KOPT-K1 (cell line): Measurements from ENCODE around the gene CST7.
A peak's percentile ranks its signal among the peaks of the same experiment; 100 is the strongest.

Experiments
- H3K27ac ChIP-seq: fragments of 200-600 bp; sonication (generic); 2 replicates; pipeline ENCODE4 v1.5.1; 2016; ENCODE audit warnings: antibody characterized with exemption, mild to moderate bottlenecking, low read depth, low read length; ENCODE audit not compliant: poor library complexity, severe bottlenecking
- H3K36me3 ChIP-seq: fragments of 200-600 bp; sonication (generic); 2 replicates; pipeline ENCODE4 v1.5.1; 2017; ENCODE audit warnings: antibody characterized with exemption, mild to moderate bottlenecking, low read length, moderate library complexity; ENCODE audit not compliant: insufficient read depth
- H3K9me3 ChIP-seq: fragments of 200-600 bp; sonication (generic); 2 replicates; pipeline ENCODE4 v1.5.1; 2017; ENCODE audit warnings: antibody characterized with exemption, low read length, mild to moderate bottlenecking; ENCODE audit not compliant: insufficient read depth, poor library complexity, severe bottlenecking

Gene CST7

DNA sequence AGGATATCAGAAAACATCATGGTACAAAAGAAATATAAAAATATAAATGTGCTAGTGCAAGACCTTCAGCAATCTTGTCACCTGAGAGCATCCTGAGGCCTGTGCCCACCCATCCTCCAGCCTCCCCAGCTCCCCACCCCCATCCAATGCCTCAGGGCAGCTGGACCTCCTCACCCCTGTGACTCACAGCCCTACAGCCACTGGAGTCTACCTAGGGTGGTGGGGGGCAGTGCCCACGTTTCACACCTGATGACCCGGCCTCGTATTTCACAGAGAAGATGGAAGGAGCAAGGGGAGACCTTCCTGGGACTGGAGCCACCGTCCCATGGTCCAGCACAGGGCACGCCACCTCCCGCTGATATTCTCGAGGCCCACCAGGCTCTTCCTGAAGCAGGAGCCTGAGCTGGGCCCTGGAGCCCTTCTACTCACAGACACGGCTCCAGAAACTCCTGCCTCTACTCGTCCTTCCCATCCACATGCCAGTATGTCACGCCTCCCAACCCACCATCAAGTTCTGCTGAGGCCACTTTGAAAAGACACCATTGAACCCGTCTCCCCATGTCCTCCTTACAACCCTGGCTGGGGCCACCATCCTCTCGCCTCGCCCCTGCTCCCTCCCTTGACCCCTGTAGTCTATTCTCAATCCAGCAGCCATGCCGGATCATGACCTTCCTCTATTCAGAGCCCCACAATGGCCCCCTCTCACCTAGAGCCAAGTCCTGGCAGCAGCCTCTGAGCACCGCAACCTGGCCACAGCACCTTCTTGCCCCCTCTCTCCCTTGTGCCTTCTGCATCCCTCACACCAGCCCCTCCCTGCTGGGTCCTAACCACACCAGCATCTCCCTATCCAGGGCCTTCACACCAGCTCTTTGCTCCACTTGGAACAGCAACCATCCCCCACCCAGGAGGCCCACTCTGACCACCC lies 30.2 kb downstream of the CST7 start:
- Histone ChIP-seq H3K36me3 (peaks cover 88% of the 10 kb centered on the region), H3K9me3 (peaks cover 39% of the 10 kb centered on the region), H3K27ac (no peak overlapping the region)

DNA sequence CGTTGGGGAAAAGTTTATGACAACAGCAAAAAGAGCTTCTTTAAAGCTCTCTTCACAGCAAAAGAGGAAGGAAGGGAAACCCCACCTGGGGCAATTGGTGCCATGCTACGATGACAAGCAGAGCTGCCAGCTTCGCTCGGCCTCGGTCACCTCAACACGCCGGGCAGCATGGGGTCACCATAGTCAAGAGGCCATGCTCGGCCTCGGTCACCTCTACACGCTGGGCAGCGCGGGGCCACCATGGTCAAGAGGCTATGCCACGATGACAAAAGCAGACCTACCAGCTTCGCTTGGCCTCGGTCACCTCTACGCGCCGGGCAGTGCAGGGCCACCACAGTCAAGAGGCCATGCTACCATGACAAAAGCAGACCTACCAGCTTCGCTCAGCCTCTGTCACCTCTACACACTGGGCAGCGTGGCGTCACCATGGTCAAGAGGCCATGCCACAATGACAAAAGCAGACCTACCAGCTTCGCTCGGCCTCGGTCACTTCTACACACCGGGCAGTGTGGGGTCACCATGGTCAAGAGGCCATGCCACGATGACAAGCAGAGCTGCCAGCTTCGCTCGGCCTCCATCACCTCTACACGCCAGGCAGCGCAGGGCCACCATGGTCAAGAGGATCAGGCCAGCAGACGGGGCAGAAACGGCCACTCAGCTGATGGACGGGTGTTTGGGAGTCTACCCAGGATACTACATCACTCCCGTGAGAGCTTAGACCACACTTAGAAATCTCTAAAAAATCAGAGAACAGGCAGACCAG lies 31.4 kb downstream of the CST7 start:
- Histone ChIP-seq H3K27ac (no peak overlapping the region), H3K36me3 (peaks cover 87% of the 10 kb centered on the region), H3K9me3 (peaks cover 33% of the 10 kb centered on the region)

DNA sequence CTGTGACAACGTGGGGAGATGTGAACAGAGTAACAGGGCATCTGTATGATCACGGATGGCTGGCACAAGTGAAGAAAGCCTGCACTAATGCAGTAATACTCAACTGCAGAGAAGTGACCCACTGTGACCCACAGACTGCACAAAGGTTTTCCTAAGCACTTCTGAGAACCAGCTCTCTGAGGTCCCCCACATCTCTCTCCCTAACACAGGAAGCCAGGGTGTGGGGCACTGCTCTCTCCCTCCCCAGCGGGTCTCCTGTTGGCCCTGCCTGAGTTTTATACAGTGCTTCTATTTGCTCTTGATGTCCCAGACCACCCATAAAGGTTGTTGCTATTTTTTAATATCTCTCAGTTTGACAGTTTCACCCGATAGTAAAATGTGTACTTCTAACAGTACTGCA lies 32.2 kb downstream of the CST7 start:
- Histone ChIP-seq H3K9me3 (peaks cover 25% of the 10 kb centered on the region), H3K36me3 (peaks cover 79% of the 10 kb centered on the region), H3K27ac (no peak overlapping the region)

DNA sequence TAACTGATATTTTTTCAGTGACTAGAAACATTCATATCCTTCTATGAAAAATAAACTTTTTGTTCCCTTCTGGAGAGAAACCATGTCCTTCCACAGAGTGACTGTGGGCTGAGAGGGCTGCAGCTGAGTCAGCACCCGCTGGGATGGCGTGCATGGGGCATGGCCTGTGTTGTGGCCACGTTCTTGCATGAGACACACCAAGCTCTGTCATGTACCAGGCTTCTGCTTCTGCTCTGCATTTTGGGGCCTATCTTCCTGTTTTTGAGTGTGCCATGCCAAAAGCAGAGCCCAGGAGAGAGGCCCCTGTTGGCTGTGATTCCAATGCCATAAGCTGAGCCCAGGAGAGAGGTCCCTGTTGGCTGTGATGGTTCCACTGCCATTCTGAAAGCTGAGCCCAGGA lies 32.7 kb downstream of the CST7 start:
- H3K9me3 ChIP-seq: peaks cover 20% of the 10 kb centered on the region
- peaks cover 74% of the 10 kb centered on the region for H3K36me3 ChIP-seq
- H3K27ac ChIP-seq: no peak overlapping the region

DNA sequence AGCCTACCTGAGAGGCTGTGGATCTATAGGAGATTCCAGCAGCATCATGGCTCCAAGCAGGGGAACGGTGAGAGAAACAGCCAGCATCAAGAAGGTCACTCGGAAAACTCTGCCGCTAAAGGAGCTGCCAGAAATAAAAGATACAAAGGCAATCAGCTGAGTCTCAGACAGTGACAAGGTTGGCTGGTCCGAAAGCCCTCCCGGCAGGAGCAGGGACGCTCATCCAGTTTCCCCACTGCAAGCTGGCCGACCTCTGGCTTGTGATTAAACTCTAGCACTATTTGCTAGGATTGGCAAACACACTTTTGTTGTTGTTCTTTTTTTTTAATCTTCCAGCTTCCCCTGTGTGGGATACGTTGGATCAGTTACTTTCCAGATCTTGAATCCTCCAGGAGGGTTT lies 34.8 kb downstream of the CST7 start:
- Histone ChIP-seq H3K9me3 (peaks cover 13% of the 10 kb centered on the region), H3K36me3 (peaks cover 56% of the 10 kb centered on the region), H3K27ac (no peak overlapping the region)

DNA sequence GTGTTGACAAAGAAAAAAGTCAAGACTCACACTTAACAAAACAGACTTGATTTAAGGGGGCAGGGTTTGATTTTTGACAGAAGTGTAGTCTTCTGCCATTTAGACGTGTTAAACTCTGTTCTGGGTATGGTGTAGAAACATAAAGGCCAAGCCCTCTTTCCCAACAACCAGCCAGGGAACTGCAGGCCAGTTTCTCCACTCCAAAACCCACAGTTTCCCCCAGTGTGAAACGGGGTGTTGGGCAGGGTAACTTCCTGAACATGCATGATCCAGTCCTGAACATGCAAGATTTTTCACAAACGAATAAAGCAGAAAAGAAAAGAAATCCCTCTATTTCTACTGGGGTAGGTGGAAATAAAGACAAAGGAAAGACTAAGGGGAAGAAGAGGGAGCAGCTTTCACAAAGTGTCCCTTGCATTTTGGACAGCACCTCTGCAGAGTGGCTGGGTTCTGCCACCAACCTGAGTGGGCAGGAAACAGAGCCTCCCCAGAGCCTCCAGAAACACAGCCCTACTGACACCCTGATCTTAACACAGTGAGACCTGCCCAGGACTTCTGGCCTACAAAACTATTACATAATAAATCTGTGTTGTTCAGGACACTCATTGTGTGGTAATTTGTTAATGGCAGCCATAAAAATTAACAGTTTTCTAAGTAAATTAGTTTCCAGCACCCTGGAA lies 36.0 kb downstream of the CST7 start:
- H3K27ac ChIP-seq: no peak overlapping the region
- H3K36me3 ChIP-seq: peaks cover 53% of the 10 kb centered on the region
- H3K9me3 ChIP-seq: peaks cover 8% of the 10 kb centered on the region

DNA sequence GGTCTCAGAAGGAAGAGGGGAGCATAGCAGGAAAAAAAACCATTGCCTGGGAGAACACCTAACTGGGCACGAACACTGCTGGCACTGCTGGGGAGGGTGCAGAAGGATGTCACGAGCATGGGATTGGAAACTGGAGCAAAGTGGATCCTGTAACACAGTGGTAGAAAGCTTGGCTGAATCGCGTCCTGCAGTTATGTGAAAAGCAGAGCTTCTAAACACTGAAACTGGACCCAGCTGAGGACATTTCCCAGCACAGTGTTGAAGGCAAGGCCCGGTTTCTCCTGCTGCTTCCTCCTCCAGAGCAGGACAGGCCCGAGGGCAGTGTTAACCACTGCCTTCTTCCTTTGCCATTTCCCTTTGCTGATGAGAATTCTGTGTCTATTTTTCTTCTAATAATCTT lies 36.7 kb downstream of the CST7 start:
- peaks cover 46% of the 10 kb centered on the region for H3K36me3 ChIP-seq
- H3K9me3 ChIP-seq: peaks cover 1% of the 10 kb centered on the region
- H3K27ac ChIP-seq: no peak overlapping the region

DNA sequence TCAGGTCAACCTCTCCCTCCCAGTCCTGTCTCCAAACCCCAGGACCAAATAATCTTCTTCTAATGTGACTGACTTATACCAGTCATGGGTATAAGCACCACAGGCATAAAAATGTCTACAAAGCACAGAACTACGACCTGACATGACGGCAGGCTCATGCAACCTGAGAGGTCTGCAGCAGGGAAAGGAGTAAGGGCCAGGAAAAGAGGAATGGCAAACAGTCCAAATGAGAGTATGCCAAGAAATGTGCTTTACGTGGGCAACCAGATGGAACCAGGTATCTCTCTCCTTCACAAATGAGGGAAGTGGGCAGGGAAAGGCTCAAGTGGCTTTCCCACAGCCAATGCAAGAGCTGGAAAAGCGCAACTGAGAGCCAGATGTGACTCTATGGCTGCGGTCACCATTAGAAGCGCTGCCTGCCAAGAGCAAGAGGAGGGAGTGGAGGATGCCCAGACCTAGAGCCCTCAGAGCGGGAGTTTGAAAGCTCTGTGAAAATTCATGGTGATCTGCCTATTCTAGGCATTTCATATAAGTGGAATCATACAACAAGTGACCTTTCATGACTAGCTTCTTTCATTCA lies 37.5 kb downstream of the CST7 start:
- H3K36me3 ChIP-seq: peaks cover 39% of the 10 kb centered on the region
- no peak overlapping the region for H3K27ac ChIP-seq
- no peaks in the 10 kb centered on the region for H3K9me3 ChIP-seq

DNA sequence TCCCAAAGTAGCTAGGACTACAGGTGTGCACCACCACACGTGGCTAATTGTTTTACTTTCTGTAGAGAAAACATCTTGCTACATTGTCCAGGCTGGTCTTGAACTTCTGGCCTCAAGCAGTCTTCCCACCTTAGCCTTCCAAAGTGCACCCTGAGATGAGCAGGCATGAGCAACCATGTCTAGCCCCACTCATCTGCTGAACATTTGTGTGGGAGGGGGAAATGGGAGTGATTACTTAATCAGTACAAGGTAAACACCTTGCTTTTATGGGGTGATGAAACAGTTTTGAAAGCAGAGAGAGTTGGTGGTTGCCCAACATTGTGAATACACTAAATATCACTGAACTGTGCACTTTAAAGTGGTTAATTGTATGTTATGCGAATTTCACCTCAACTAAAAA lies 38.2 kb downstream of the CST7 start:
- H3K36me3 ChIP-seq: peaks cover 32% of the 10 kb centered on the region
- H3K27ac ChIP-seq: no peak overlapping the region
- no peaks in the 10 kb centered on the region for H3K9me3 ChIP-seq

DNA sequence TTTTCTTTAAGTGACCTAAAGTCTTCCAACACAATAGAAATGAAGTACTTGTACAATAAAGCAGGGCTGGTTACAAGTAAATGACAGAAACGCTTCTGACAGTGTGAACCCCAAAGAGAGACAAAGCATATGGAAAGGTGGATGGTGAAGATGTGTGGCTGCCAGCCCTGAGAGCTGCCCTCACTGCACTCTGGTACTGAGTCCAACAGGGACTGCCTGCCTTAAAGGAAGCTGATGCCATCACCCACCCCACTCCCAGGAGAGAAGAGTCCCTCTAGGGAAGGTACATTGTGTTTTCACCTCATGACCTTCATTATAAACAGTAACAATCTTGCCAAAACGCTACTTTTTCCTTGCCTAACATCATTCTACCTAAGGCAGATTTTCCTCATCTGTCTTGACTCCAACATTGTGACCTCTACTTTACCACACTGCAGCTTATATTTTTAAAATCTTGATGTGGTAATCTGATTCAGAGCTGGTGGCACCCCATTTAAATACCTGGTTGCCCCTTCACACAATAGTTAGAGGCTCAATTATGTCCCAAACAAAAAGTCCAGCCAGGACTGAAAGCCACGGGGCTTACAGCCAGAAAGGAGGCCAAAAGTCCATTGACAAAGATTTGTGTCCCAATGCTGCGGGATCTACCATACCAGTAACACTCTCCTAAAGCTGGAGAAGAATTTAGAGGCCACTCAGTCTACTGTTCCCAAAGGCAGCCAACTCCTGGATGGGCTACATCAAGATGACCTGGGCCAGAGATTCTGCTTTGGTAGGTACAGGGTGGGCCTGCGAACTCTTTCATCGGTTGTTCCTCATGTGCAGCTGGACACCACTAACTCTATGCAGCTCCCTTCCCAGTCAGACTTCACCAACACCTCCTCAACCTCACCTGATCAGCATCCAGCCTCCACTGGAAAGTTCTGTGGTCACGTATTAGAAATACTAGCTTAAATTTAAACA lies 39.1 kb downstream of the CST7 start:
- Histone ChIP-seq H3K27ac (no peak overlapping the region), H3K36me3 (peaks cover 23% of the 10 kb centered on the region), H3K9me3 (no peaks in the 10 kb centered on the region)

DNA sequence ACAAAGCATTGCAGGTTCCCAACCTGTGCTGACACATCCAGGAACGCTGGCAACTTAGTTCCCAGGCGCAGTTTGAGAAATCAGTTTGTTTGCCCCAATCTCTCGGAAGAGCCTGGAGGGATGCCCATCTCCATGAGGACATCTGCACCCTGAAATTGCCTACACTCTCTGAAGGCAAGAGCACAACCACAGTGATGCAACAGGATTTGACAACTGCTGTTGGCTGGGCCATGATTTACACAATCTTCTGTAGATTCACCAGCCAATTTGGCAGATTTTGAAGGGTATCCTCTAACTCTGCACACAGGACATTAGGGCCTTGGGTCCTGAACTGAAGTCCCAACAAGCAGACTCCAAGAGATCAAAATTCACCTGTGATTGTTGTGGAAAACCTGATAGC lies 40.1 kb downstream of the CST7 start:
- peaks cover 13% of the 10 kb centered on the region for H3K36me3 ChIP-seq
- H3K9me3 ChIP-seq: no peaks in the 10 kb centered on the region
- no peak overlapping the region for H3K27ac ChIP-seq

DNA sequence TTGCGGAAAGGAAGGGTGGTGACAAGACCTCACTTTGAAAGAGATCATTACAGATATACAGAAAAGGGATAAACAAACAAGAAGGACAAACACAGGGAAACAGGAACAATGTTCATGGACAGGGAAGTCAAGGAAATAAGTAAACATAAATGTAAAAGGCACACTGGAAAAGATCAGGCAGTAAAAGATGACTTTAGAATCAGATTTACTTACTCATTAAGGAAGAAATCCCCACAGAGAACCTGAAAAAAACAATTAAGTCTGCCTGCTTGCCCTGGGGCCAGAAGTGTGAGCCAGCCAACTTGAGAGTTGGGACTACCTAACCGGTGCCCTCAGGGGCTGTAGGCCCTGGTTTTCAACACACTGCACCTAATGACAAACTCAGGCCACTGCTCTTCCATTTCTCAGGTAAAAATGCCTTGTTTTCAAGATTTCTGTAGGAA lies 41.8 kb downstream of the CST7 start:
- H3K27ac ChIP-seq: no peak overlapping the region
- no peaks in the 10 kb centered on the region for H3K9me3 ChIP-seq
- H3K36me3 ChIP-seq: peaks cover 12% of the 10 kb centered on the region

DNA sequence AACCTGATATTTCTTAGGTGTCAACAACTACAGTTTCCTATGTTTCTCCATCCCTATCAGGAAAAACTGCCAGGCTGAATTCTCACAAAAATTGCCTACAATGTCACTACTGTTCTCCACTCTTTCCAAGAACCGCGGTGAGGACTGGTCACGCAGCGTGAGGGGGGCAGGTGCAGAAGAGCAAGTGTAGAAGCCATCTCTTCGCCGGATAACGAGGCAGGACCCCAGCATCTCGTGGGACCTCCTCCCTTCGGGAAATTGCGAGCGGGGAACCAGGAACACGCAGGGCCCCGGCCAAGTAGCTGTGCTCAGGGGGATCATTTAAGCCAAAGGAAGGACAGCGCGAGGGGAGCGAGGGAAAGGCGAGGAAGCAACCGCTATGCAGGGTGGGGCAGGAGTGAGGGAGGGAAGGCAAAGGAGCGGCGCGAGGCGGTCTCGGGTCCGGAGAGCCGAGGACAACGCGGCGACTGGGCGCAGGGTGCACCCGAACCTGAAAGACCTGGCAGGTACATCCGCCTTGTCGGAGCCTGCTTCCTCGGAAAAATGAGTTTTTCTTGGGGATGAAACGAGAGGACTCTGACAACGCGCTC lies 42.9 kb downstream of the CST7 start:
- peaks cover 12% of the 10 kb centered on the region for H3K36me3 ChIP-seq
- no peaks in the 10 kb centered on the region for H3K9me3 ChIP-seq
- peak overlapping the region; percentile 79 for H3K27ac ChIP-seq
